ENCODE results near the gene CENPQ. TPM values are rescaled to one million over a fixed set of nuclear protein-coding genes. Genes with fewer than 3 reads are reported as not detected.

The CENPQ gene
- total and polyA plus RNA-seq, 2 experiments from 2014 or later = 20.2 to 41.5 TPM

- no peak overlapping the region for H3K27ac Mint-ChIP-seq
- TF ChIP-seq ZNF114 (CRISPR knock-in tag; IDR thresholded peaks at IDR 0.05) (no peak), CTCF (conservative IDR thresholded peaks at IDR 0.05; ENCODE audit: low read depth in 2 of 2) (peak in 1 of 2 experiments; percentile 39; a peak in 2 of 4 replicates)
- Histone ChIP-seq H2AFZ (no peak overlapping the region), H3K4me2 (no peak overlapping the region), H3K27ac (ENCODE audit: low read depth) (no peak overlapping the region), H3K27me3 (ENCODE audit: insufficient read depth) (no peaks in the 10 kb centered on the region), H3K36me3 (ENCODE audit: insufficient read depth) (peaks cover 3% of the 10 kb centered on the region; the same call in 1 of the 2 replicates), H3K4me3 (no peak overlapping the region), H3K79me2 (replicated peaks; ENCODE audit: insufficient read depth) (no peaks in the 10 kb centered on the region), H3K4me1 (ENCODE audit: insufficient read depth) (no peaks in the 10 kb centered on the region), H3K9me2 (ENCODE audit: insufficient read depth) (no peaks in the 10 kb centered on the region), H3F3A (replicated peaks; ENCODE audit: low read depth) (no peaks in the 10 kb centered on the region), H4K20me1 (replicated peaks; ENCODE audit: insufficient read depth) (no peaks in the 10 kb centered on the region; the same call in 1 of the 2 replicates)
- H3K27me3 Mint-ChIP-seq (ENCODE audit: insufficient read depth, low read depth, poor library complexity) = no peaks in the 10 kb centered on the region
- DNase-seq (ENCODE audit: low spot score) (peak; percentile 45), ATAC-seq (no peak; the same call in 2 of the 3 replicates)
- no peaks in the 10 kb centered on the region; the same call in 2 of the 3 replicates for H3K36me3 Mint-ChIP-seq (ENCODE audit: low read depth)
- no peak overlapping the region for H3K4me3 Mint-ChIP-seq
- no peaks in the 10 kb centered on the region for H3K9me3 Mint-ChIP-seq
- no peaks in the 10 kb centered on the region for H3K4me1 Mint-ChIP-seq
Observed at GRCh38 chr6:49453221-49453620, 9.9 kb upstream of the CENPQ start.

- Mint-ChIP-seq H3K9me3 (no peaks in the 10 kb centered on the region), H3K4me3 (no peak overlapping the region), H3K27me3 (ENCODE audit: insufficient read depth, low read depth, poor library complexity) (no peaks in the 10 kb centered on the region), H3K36me3 (ENCODE audit: low read depth) (no peaks in the 10 kb centered on the region; the same call in 2 of the 3 replicates), H3K4me1 (no peaks in the 10 kb centered on the region), H3K27ac (no peak overlapping the region)
- no peak overlapping the region for H2AFZ ChIP-seq
- no peak overlapping the region for H3K4me3 ChIP-seq
- H3F3A ChIP-seq (replicated peaks; ENCODE audit: low read depth) = no peaks in the 10 kb centered on the region
- no peaks in the 10 kb centered on the region for H3K9me2 ChIP-seq (ENCODE audit: insufficient read depth)
- ATAC-seq = no peak
- H3K27me3 ChIP-seq (ENCODE audit: insufficient read depth) = no peaks in the 10 kb centered on the region
- no peak overlapping the region for H3K4me2 ChIP-seq
- no peaks in the 10 kb centered on the region for H3K79me2 ChIP-seq (replicated peaks; ENCODE audit: insufficient read depth)
- no peaks in the 10 kb centered on the region for H3K36me3 ChIP-seq (ENCODE audit: insufficient read depth)
- no peak overlapping the region for H3K27ac ChIP-seq (ENCODE audit: low read depth)
- no peak for DNase-seq (ENCODE audit: low spot score)
- no peaks in the 10 kb centered on the region; the same call in 1 of the 2 replicates for H4K20me1 ChIP-seq (replicated peaks; ENCODE audit: insufficient read depth)
- H3K4me1 ChIP-seq (ENCODE audit: insufficient read depth) = no peaks in the 10 kb centered on the region
- TF ChIP-seq ZNF114 (CRISPR knock-in tag; IDR thresholded peaks at IDR 0.05) (no peak), ETS1 (IDR thresholded peaks at IDR 0.05) (no peak), POLR2AphosphoS5 (IDR thresholded peaks at IDR 0.05; ENCODE audit: low read depth) (no peak), STAT1 (IDR thresholded peaks at IDR 0.05; ENCODE audit: unreplicated experiment) (no peak), NANOG (IDR thresholded peaks at IDR 0.05; ENCODE audit: borderline replicate concordance) (no peak), ZNF331 (CRISPR knock-in tag; IDR thresholded peaks at IDR 0.05; ENCODE audit: low read depth) (no peak), CREB1 (CRISPR knock-in tag; IDR thresholded peaks at IDR 0.05; ENCODE audit: low read depth) (no peak), JUNB (IDR thresholded peaks at IDR 0.05; ENCODE audit: unreplicated experiment) (no peak)
- TF ChIP-seq, protein P1, sequence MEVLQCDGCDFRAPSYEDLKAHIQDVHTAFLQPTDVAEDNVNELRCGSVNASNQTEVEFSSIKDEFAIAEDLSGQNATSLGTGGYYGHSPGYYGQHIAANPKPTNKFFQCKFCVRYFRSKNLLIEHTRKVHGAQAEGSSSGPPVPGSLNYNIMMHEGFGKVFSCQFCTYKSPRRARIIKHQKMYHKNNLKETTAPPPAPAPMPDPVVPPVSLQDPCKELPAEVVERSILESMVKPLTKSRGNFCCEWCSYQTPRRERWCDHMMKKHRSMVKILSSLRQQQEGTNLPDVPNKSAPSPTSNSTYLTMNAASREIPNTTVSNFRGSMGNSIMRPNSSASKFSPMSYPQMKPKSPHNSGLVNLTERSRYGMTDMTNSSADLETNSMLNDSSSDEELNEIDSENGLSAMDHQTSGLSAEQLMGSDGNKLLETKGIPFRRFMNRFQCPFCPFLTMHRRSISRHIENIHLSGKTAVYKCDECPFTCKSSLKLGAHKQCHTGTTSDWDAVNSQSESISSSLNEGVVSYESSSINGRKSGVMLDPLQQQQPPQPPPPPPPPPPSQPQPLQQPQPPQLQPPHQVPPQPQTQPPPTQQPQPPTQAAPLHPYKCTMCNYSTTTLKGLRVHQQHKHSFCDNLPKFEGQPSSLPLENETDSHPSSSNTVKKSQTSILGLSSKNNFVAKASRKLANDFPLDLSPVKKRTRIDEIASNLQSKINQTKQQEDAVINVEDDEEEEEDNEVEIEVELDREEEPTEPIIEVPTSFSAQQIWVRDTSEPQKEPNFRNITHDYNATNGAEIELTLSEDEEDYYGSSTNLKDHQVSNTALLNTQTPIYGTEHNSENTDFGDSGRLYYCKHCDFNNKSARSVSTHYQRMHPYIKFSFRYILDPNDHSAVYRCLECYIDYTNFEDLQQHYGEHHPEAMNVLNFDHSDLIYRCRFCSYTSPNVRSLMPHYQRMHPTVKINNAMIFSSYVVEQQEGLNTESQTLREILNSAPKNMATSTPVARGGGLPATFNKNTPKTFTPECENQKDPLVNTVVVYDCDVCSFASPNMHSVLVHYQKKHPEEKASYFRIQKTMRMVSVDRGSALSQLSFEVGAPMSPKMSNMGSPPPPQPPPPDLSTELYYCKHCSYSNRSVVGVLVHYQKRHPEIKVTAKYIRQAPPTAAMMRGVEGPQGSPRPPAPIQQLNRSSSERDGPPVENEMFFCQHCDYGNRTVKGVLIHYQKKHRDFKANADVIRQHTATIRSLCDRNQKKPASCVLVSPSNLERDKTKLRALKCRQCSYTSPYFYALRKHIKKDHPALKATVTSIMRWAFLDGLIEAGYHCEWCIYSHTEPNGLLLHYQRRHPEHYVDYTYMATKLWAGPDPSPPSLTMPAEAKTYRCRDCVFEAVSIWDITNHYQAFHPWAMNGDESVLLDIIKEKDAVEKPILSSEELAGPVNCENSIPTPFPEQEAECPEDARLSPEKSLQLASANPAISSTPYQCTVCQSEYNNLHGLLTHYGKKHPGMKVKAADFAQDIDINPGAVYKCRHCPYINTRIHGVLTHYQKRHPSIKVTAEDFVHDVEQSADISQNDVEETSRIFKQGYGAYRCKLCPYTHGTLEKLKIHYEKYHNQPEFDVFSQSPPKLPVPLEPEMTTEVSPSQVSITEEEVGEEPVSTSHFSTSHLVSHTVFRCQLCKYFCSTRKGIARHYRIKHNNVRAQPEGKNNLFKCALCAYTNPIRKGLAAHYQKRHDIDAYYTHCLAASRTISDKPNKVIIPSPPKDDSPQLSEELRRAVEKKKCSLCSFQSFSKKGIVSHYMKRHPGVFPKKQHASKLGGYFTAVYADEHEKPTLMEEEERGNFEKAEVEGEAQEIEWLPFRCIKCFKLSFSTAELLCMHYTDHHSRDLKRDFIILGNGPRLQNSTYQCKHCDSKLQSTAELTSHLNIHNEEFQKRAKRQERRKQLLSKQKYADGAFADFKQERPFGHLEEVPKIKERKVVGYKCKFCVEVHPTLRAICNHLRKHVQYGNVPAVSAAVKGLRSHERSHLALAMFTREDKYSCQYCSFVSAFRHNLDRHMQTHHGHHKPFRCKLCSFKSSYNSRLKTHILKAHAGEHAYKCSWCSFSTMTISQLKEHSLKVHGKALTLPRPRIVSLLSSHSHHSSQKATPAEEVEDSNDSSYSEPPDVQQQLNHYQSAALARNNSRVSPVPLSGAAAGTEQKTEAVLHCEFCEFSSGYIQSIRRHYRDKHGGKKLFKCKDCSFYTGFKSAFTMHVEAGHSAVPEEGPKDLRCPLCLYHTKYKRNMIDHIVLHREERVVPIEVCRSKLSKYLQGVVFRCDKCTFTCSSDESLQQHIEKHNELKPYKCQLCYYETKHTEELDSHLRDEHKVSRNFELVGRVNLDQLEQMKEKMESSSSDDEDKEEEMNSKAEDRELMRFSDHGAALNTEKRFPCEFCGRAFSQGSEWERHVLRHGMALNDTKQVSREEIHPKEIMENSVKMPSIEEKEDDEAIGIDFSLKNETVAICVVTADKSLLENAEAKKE (CRISPR knock-in tag; IDR thresholded peaks at IDR 0.05) = no peak
Observed at GRCh38 chr6:49454787-49455709, 8.1 kb upstream of the CENPQ start.
